Mammary epithelial cell (primary cell): ENCODE results near the gene SMCHD1.

Source experiments
- CTCF ChIP-seq, 2 donors: IDR thresholded peaks in 1 of 2; conservative IDR thresholded peaks in 1 of 2; 2 replicates each; pipeline ENCODE4 v1.5.1; 2011 to 2012; ENCODE audit warnings: inconsistent platforms in 2 of 2, low read length in 2 of 2, mild to moderate bottlenecking in 2 of 2, control low read depth in 1 of 2, low read depth in 1 of 2; ENCODE audit not compliant: insufficient read depth in 1 of 2; ENCODE audit errors: extremely low read depth in 1 of 2
- EZH2 ChIP-seq: IDR thresholded peaks from 2 replicates; pipeline ENCODE4 v1.6.1; 2012; ENCODE audit warnings: low read length, inconsistent platforms, borderline replicate concordance

- no peak for TF ChIP-seq EZH2
- no peak for TF ChIP-seq CTCF (conservative IDR thresholded peaks at IDR 0.05 in 1 of 2, IDR thresholded peaks at IDR 0.05 in 1 of 2; ENCODE audit: extremely low read depth in 1 of 2, insufficient read depth in 1 of 2, low read depth in 1 of 2, low read length in 2 of 2)
Observed at GRCh38 chr18:2845172-2845571, 189.6 kb downstream of the SMCHD1 start.
